Caco-2 (cell line): Measurements from ENCODE around the gene MTF2. TPM values are rescaled to one million over a fixed set of nuclear protein-coding genes. Genes with fewer than 3 reads are reported as not detected.
A peak's percentile ranks its signal among the peaks of the same experiment; 100 is the strongest.

Experiments
- BruUV-seq: library from RNA; stranded (reverse); fragments of 400-500 nt; replicated peaks from 2 replicates; lab custom pipeline; 2021; lab: Mats Ljungman, UMichigan
- CTCF ChIA-PET: fragments of 300-600 bp; sonication (Branson Sonifier 250); formaldehyde crosslinking; loops from one replicate; lab custom pipeline; 2022; ENCODE audit warnings: antibody characterized with exemption; lab: Charles Lee
- POLR2A ChIA-PET: fragments of 300-600 bp; sonication (Branson Sonifier 250); formaldehyde crosslinking; loops from one replicate; lab custom pipeline; 2022; ENCODE audit warnings: antibody characterized with exemption; lab: Charles Lee
- DNase-seq, 2 experiments: peaks; one replicate each; pipeline versions ENCODE4 v3.0.0 to v3.0.0-alpha.2; 2020 to 2022
- H3K27me3 ChIP-seq: replicated peaks from 2 replicates; pipeline ENCODE4 v1.6.0; 2011; ENCODE audit warnings: low read length; ENCODE audit not compliant: control insufficient read depth, insufficient read depth
- H3K36me3 ChIP-seq: 2 replicates; pipeline ENCODE4 v1.5.1; 2011; ENCODE audit warnings: low read length; ENCODE audit not compliant: control insufficient read depth, insufficient read depth
- H3K4me1 ChIP-seq: fragments of 250-450 bp; sonication (Bioruptor Pico); 2 replicates; pipeline ENCODE4 v1.5.1; 2020; ENCODE audit warnings: mild to moderate bottlenecking
- H3K4me3 ChIP-seq: 2 replicates; pipeline ENCODE4 v1.5.1; 2011; ENCODE audit warnings: low read depth, mild to moderate bottlenecking, control low read depth, low read length
- H3K9me3 ChIP-seq: fragments of 250-450 bp; sonication (Bioruptor Pico); 2 replicates; pipeline ENCODE4 v1.5.1; 2020; ENCODE audit warnings: mild to moderate bottlenecking, moderate library complexity
- H3K27ac Mint-ChIP-seq: one replicate; pipeline ENCODE4 v1.8.0; 2022; ENCODE audit warnings: mixed read lengths; ENCODE audit not compliant: unreplicated experiment
- H3K27me3 Mint-ChIP-seq: one replicate; pipeline ENCODE4 v1.8.0; 2022; ENCODE audit warnings: mixed read lengths; ENCODE audit not compliant: insufficient read depth, unreplicated experiment
- H3K36me3 Mint-ChIP-seq: one replicate; pipeline ENCODE4 v1.8.0; 2022; ENCODE audit warnings: mild to moderate bottlenecking, mixed read lengths; ENCODE audit not compliant: insufficient read depth, unreplicated experiment
- H3K4me1 Mint-ChIP-seq: one replicate; pipeline ENCODE4 v1.8.0; 2022; ENCODE audit warnings: low read depth, mixed read lengths; ENCODE audit not compliant: unreplicated experiment
- H3K4me3 Mint-ChIP-seq: one replicate; pipeline ENCODE4 v1.8.0; 2022; ENCODE audit warnings: mild to moderate bottlenecking, moderate library complexity, mixed read lengths; ENCODE audit not compliant: unreplicated experiment
- H3K9me3 Mint-ChIP-seq: one replicate; pipeline ENCODE4 v1.8.0; 2022; ENCODE audit warnings: mixed read lengths; ENCODE audit not compliant: unreplicated experiment
- CTCF ChIP-seq, 2 experiments: fragments of 200-600 bp in 1 of 2; IDR thresholded peaks; 1 replicate in 1 of 2; 2 replicates in 1 of 2; pipeline versions ENCODE4 v1.5.1 to v1.8.0; 2011 to 2022; ENCODE audit warnings: antibody characterized with exemption in 1 of 2, control low read depth in 1 of 2, inconsistent platforms in 1 of 2, low read depth in 1 of 2, low read length in 1 of 2, mild to moderate bottlenecking in 1 of 2, moderate library complexity in 1 of 2; ENCODE audit not compliant: insufficient read depth in 1 of 2, severe bottlenecking in 1 of 2, unreplicated experiment in 1 of 2
- intact Hi-C: fragments of 100-400 bp; cut with micrococcal nuclease; formaldehyde crosslinking; loops from one replicate; pipeline ENCODE4 v1.10.0; 2022; ENCODE audit not compliant: unreplicated experiment
- total RNA-seq: library from RNA; stranded (reverse); gene quantifications from 2 replicates; pipeline ENCODE4 v1.2.3, GENCODE V29; 2022

The MTF2 gene
- total RNA-seq, 1 experiment from 2014 or later, result 29.9 TPM

- H3K27me3 Mint-ChIP-seq, result peaks cover 3% of the 10 kb centered on the region
- H3K27ac Mint-ChIP-seq, result no peak overlapping the region
- TF ChIP-seq CTCF (IDR thresholded peaks at IDR 0.05; ENCODE audit: insufficient read depth in 1 of 2, low read depth in 1 of 2, low read length in 1 of 2, severe bottlenecking in 1 of 2, unreplicated experiment in 1 of 2), result no peak
- no peak overlapping the region for H3K4me3 Mint-ChIP-seq
- H3K9me3 Mint-ChIP-seq, result no peaks in the 10 kb centered on the region
- Histone ChIP-seq H3K36me3 (no peaks in the 10 kb centered on the region), H3K4me1 (no peaks in the 10 kb centered on the region), H3K4me3 (no peak overlapping the region), H3K27me3 (no peaks in the 10 kb centered on the region), H3K9me3 (no peaks in the 10 kb centered on the region)
- no peaks in the 10 kb centered on the region for H3K4me1 Mint-ChIP-seq
- peak in 1 of 2 experiments; percentile 40 for DNase-seq
- intact Hi-C loops, result no loop called here
- no peaks in the 10 kb centered on the region for H3K36me3 Mint-ChIP-seq
- ChIA-PET POLR2A (no interaction called here), CTCF (no interaction called here)
- no TSS peak for BruUV-seq
Measured at GRCh38 chr1:93056214-93056613, 22.9 kb upstream of the MTF2 start.

- Histone ChIP-seq H3K36me3 (no peaks in the 10 kb centered on the region), H3K9me3 (no peaks in the 10 kb centered on the region), H3K4me3 (no peak overlapping the region), H3K4me1 (no peaks in the 10 kb centered on the region), H3K27me3 (no peaks in the 10 kb centered on the region)
- H3K27ac Mint-ChIP-seq, result no peak overlapping the region
- no peak for TF ChIP-seq CTCF (IDR thresholded peaks at IDR 0.05; ENCODE audit: insufficient read depth in 1 of 2, low read depth in 1 of 2, low read length in 1 of 2, severe bottlenecking in 1 of 2, unreplicated experiment in 1 of 2)
- H3K36me3 Mint-ChIP-seq, result no peaks in the 10 kb centered on the region
- H3K27me3 Mint-ChIP-seq, result peaks cover 3% of the 10 kb centered on the region
- no peaks in the 10 kb centered on the region for H3K4me1 Mint-ChIP-seq
- H3K9me3 Mint-ChIP-seq, result no peaks in the 10 kb centered on the region
- intact Hi-C loops, result no loop called here
- BruUV-seq, result no TSS peak
- POLR2A ChIA-PET, result no interaction called here
- H3K4me3 Mint-ChIP-seq, result no peak overlapping the region
- CTCF ChIA-PET, result no interaction called here
- DNase-seq, result no peak
Measured at GRCh38 chr1:93056649-93057048, 22.4 kb upstream of the MTF2 start.

- intact Hi-C loops, result loop anchor here (1.0 kb wide), 1 partner anchor 41 kb away; no protein-coding TSS in a partner anchor
- H3K9me3 Mint-ChIP-seq, result no peaks in the 10 kb centered on the region
Measured at GRCh38 chr1:93061895-93062792, 16.9 kb upstream of the MTF2 start.

More at GRCh38 chr1:93061895-93062792, 16.9 kb upstream of the MTF2 start:
- no TSS peak for BruUV-seq
- DNase-seq, result peak; percentile 30 to 40
- Mint-ChIP-seq H3K4me3 (no peak overlapping the region), H3K4me1 (no peaks in the 10 kb centered on the region), H3K27ac (no peak overlapping the region), H3K36me3 (no peaks in the 10 kb centered on the region), H3K27me3 (no peaks in the 10 kb centered on the region)
- CTCF ChIA-PET, result interaction anchor here (1.0 to 1.5 kb wide), 3 partner anchors 39 to 46 kb away, joined by 3 to 7 read pairs (median 3); no protein-coding TSS in a partner anchor
- peak; percentile 24 to 59 for TF ChIP-seq CTCF (IDR thresholded peaks at IDR 0.05; ENCODE audit: insufficient read depth in 1 of 2, low read depth in 1 of 2, low read length in 1 of 2, severe bottlenecking in 1 of 2, unreplicated experiment in 1 of 2)
- H3K4me1 ChIP-seq, result no peaks in the 10 kb centered on the region
- POLR2A ChIA-PET, result interaction anchor here (0.5 kb wide), 1 partner anchor 25 kb away, joined by 3 read pairs; no protein-coding TSS in a partner anchor
- H3K4me3 ChIP-seq, result no peak overlapping the region
- H3K9me3 ChIP-seq, result no peaks in the 10 kb centered on the region
- no peaks in the 10 kb centered on the region for H3K36me3 ChIP-seq
- no peaks in the 10 kb centered on the region for H3K27me3 ChIP-seq
